A673 (cell line): ENCODE results near the gene MIER2. TPM values are rescaled to one million over a fixed set of nuclear protein-coding genes. Genes with fewer than 3 reads are reported as not detected.

ENCODE experiments used
- BruUV-seq: library from RNA; stranded (reverse); fragments of 400-500 nt; replicated peaks from 2 replicates; lab custom pipeline; 2021; lab: Mats Ljungman, UMichigan
- CTCF ChIA-PET: fragments of 300-600 bp; sonication (Branson Sonifier 250); formaldehyde crosslinking; loops from one replicate; lab custom pipeline; 2022; ENCODE audit warnings: antibody characterized with exemption; lab: Charles Lee
- POLR2A ChIA-PET: fragments of 300-600 bp; sonication (Branson Sonifier 250); formaldehyde crosslinking; loops from one replicate; lab custom pipeline; 2022; ENCODE audit warnings: antibody characterized with exemption; ENCODE audit not compliant: low non-redundant PET; lab: Charles Lee
- DNase-seq: peaks from one replicate; pipeline ENCODE4 v3.0.0-alpha.2; 2015; ENCODE audit warnings: low spot score
- H3K27ac ChIP-seq: fragments of 200-600 bp; sonication (generic); 2 replicates; pipeline ENCODE4 v1.5.1; 2016; ENCODE audit warnings: mixed run types, low read depth, mild to moderate bottlenecking, mixed read lengths, antibody characterized with exemption, low read length; ENCODE audit not compliant: poor library complexity, severe bottlenecking
- H3K27me3 ChIP-seq: fragments of 200-600 bp; sonication (generic); replicated peaks from 2 replicates; pipeline ENCODE4 v1.6.1; 2017; ENCODE audit warnings: mixed run types, low read depth, mild to moderate bottlenecking, mixed read lengths, antibody characterized with exemption, low read length; ENCODE audit not compliant: insufficient read depth, poor library complexity
- H3K36me3 ChIP-seq: fragments of 200-600 bp; sonication (generic); 2 replicates; pipeline ENCODE4 v1.6.1; 2016; ENCODE audit warnings: mixed run types, mild to moderate bottlenecking, mixed read lengths, antibody characterized with exemption, low read length; ENCODE audit not compliant: insufficient read depth, poor library complexity, severe bottlenecking
- H3K4me1 ChIP-seq: fragments of 200-600 bp; sonication (generic); 2 replicates; pipeline ENCODE4 v1.6.1; 2017; ENCODE audit warnings: mixed run types, mild to moderate bottlenecking, mixed read lengths, antibody characterized with exemption, low read length; ENCODE audit not compliant: insufficient read depth, poor library complexity, severe bottlenecking
- H3K4me3 ChIP-seq: fragments of 200-600 bp; sonication (generic); 2 replicates; pipeline ENCODE4 v1.5.1; 2016; ENCODE audit warnings: low read depth, mixed run types, mild to moderate bottlenecking, mixed read lengths, low read length; ENCODE audit not compliant: poor library complexity, severe bottlenecking
- H3K9me3 ChIP-seq: fragments of 200-600 bp; sonication (generic); 2 replicates; pipeline ENCODE4 v1.6.1; 2016; ENCODE audit warnings: mixed run types, low read depth, mild to moderate bottlenecking, mixed read lengths, antibody characterized with exemption, low read length; ENCODE audit not compliant: poor library complexity, severe bottlenecking
- EZH2 ChIP-seq: fragments of 200-600 bp; sonication (generic); IDR thresholded peaks from 2 replicates; pipeline ENCODE4 v1.6.1; 2017; ENCODE audit warnings: borderline replicate concordance, low read depth, mild to moderate bottlenecking, mixed read lengths, antibody characterized with exemption, low read length; ENCODE audit not compliant: poor library complexity, severe bottlenecking
- intact Hi-C: fragments of 100-400 bp; cut with micrococcal nuclease; formaldehyde crosslinking; loops from one replicate; pipeline ENCODE4 v1.10.0; 2022; ENCODE audit not compliant: unreplicated experiment
- total RNA-seq: library from RNA; stranded (reverse); gene quantifications from 2 replicates; pipeline ENCODE4 v1.2.3, GENCODE V29; 2021
- TF ChIP-seq, protein P1 (sequence below): fragments of 300-800, 200-600 bp; sonication (generic); conservative IDR thresholded peaks from 2 replicates; pipeline ENCODE4 v1.5.1; 2017; ENCODE audit warnings: low read depth, mild to moderate bottlenecking, antibody characterized with exemption, low read length, moderate library complexity, mixed read lengths

The MIER2 gene
- total RNA-seq, 1 experiment from 2014 or later, result 47.8 TPM

DNA sequence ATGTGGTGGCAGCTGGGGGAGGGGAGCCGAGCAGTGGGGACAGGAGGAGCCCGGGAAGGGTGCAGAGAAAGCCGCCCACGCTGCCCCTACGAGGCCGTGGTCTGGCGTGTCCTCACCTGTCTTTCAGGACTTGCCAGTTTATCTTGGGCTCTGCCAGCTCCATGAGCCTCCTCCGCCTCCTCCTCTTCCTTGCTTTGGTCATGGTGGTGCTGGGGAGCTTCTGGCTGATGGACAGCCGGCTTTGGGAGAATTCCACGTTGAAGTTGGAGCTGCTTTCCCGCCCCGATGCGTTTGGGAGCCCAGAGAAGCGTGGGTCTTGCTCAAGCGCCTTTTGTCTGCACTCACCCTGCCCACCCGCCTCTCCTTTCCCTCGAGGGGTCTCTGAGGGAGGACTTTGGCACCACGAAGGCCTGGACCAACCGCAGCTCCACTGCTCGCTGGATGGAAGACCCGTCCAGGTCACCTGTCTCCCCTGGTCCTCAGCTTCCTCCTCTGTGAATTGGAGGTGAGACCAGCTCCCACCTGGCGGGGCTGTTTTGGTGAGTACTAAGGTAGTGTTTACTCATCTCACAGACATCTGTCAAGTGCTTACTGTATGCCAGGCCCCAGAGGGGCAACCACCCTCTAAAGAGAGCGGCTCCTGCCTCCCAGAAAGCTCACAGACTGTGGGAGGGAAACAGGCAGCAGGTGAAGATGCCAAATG is 29.7 kb upstream of the MIER2 start:
- no peak for DNase-seq
- BruUV-seq, result no TSS peak
- no peak overlapping the region for H3K27ac ChIP-seq
- TF ChIP-seq, protein P1, sequence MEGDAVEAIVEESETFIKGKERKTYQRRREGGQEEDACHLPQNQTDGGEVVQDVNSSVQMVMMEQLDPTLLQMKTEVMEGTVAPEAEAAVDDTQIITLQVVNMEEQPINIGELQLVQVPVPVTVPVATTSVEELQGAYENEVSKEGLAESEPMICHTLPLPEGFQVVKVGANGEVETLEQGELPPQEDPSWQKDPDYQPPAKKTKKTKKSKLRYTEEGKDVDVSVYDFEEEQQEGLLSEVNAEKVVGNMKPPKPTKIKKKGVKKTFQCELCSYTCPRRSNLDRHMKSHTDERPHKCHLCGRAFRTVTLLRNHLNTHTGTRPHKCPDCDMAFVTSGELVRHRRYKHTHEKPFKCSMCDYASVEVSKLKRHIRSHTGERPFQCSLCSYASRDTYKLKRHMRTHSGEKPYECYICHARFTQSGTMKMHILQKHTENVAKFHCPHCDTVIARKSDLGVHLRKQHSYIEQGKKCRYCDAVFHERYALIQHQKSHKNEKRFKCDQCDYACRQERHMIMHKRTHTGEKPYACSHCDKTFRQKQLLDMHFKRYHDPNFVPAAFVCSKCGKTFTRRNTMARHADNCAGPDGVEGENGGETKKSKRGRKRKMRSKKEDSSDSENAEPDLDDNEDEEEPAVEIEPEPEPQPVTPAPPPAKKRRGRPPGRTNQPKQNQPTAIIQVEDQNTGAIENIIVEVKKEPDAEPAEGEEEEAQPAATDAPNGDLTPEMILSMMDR, result no peak
- no peak for TF ChIP-seq EZH2
- no peak overlapping the region for H3K4me3 ChIP-seq
- H3K9me3 ChIP-seq, result no peaks in the 10 kb centered on the region
- no peaks in the 10 kb centered on the region for H3K36me3 ChIP-seq
- ChIA-PET CTCF (no interaction called here), POLR2A (no interaction called here)
- H3K27me3 ChIP-seq, result no peaks in the 10 kb centered on the region
- peaks cover 9% of the 10 kb centered on the region for H3K4me1 ChIP-seq
- intact Hi-C loops, result no loop called here

DNA sequence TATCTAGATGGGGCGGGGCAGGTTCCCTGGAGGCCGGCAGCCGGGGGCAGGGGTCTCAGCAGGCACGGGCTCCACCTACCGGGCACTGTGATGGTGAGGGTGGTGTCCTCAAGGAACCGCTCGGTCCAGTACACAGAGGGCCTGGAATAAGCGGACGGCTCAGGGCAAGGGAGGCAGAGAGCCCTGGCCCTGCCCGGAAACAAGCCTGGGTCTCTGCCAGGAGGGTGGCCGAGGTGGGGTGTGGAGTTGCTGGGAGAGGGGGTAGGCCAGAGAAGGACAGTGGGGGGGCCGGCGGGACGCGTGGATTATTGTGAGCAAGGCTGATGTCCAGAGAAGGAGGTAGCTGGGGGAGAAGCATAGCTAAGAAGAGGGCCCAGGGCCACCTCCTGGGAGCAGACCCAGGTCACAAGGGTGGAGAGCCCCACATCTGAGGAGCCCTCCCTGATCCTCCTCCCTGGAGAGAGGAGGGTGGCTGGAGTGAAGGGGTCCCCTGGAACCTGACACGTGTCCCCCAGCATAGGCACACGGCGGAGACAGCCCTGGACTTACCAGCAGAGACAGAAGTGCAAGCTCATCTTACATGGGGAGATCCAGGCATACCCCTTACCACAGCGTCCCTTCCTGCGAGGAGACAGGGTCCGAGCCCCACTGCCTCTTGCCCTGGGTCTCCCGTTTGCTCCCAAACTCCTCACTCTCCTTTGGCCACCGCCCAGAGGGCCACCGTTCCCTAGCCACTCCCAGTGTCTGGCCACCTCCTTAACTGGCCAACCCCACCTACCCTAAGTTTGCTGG is 29.0 kb upstream of the MIER2 start:
- Histone ChIP-seq H3K4me3 (no peak overlapping the region), H3K4me1 (peaks cover 9% of the 10 kb centered on the region), H3K27ac (no peak overlapping the region), H3K27me3 (no peaks in the 10 kb centered on the region), H3K36me3 (no peaks in the 10 kb centered on the region), H3K9me3 (no peaks in the 10 kb centered on the region)
- no peak for TF ChIP-seq EZH2
- TF ChIP-seq, protein P1, result no peak
- ChIA-PET CTCF (no interaction called here), POLR2A (no interaction called here)
- BruUV-seq, result no TSS peak
- no peak for DNase-seq
- intact Hi-C loops, result no loop called here

DNA sequence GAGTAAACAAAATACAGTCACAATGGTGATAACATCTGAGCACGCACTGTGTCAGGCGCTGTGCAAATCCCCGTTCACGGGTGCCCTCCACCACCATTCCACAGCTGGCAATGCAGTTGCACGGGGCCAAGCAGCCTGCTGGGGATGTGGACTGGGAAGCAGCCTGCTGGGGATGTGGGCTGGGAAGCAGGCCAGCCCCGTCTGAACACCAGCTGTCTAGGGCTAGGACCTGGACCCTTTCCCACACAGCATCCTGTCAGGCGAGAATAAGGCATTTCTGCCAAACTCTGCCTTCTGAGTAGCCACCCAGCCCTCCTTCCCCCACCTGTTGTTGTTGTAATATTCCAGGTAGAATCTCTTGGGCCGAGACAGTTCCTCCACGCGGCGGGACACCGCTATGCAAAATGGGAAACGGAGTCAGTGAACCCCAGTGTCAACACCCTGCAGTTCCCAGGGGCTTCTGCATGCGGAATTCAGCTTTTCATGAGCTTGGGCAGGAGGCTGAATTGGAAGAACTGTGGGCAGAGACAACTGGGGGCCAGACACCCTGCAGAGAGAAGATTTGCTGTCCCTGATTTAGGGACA is 27.8 kb upstream of the MIER2 start:
- Histone ChIP-seq H3K27me3 (no peaks in the 10 kb centered on the region), H3K4me1 (peaks cover 9% of the 10 kb centered on the region), H3K27ac (no peak overlapping the region), H3K9me3 (no peaks in the 10 kb centered on the region), H3K36me3 (no peaks in the 10 kb centered on the region), H3K4me3 (no peak overlapping the region)
- TF ChIP-seq, protein P1, result no peak
- no peak for TF ChIP-seq EZH2
- BruUV-seq, result no TSS peak
- POLR2A ChIA-PET, result no interaction called here
- DNase-seq, result no peak
- CTCF ChIA-PET, result interaction anchor here (1.0 kb wide), 1 partner anchor 108 kb away, joined by 4 read pairs; no protein-coding TSS in a partner anchor
- intact Hi-C loops, result no loop called here
